Hepatocyte (in vitro differentiated cells): ENCODE data around the gene TGFB3. TPM values are rescaled to one million over a fixed set of nuclear protein-coding genes. Genes with fewer than 3 reads are reported as not detected.

ENCODE experiments used
- DNase-seq: peaks from one replicate; pipeline ENCODE4 v3.0.0-alpha.2; 2016; ENCODE audit warnings: low spot score
- H2AFZ ChIP-seq: fragments of 200-600 bp; sonication (generic); 2 replicates; pipeline ENCODE4 v1.6.0; 2016; ENCODE audit warnings: antibody characterized with exemption, mild to moderate bottlenecking
- H3K27ac ChIP-seq: fragments of 200-600 bp; sonication (generic); 2 replicates; pipeline ENCODE4 v1.5.1; 2016; ENCODE audit warnings: mild to moderate bottlenecking
- H3K27me3 ChIP-seq: fragments of 200-600 bp; sonication (generic); 2 replicates; pipeline ENCODE4 v1.6.1; 2016
- H3K36me3 ChIP-seq: fragments of 200-600 bp; sonication (generic); replicated peaks from 2 replicates; pipeline ENCODE4 v1.5.1; 2016; ENCODE audit warnings: low read depth; ENCODE audit not compliant: insufficient read depth
- H3K4me1 ChIP-seq: fragments of 200-600 bp; sonication (generic); 2 replicates; pipeline ENCODE4 v1.5.1; 2016; ENCODE audit warnings: mild to moderate bottlenecking, moderate library complexity; ENCODE audit not compliant: insufficient read depth
- H3K4me2 ChIP-seq: fragments of 200-600 bp; sonication (generic); 2 replicates; pipeline ENCODE4 v1.6.0; 2016
- H3K4me3 ChIP-seq: fragments of 200-600 bp; sonication (generic); 2 replicates; pipeline ENCODE4 v1.5.1; 2016; ENCODE audit warnings: mild to moderate bottlenecking
- H3K79me2 ChIP-seq: fragments of 200-600 bp; sonication (generic); 2 replicates; pipeline ENCODE4 v1.6.0; 2017; ENCODE audit warnings: mild to moderate bottlenecking
- H3K9me2 ChIP-seq: fragments of 200-600 bp; sonication (generic); replicated peaks from 2 replicates; pipeline ENCODE4 v1.6.0; 2017; ENCODE audit warnings: mild to moderate bottlenecking; ENCODE audit not compliant: insufficient read depth
- H3K9me3 ChIP-seq: fragments of 200-600 bp; sonication (generic); 2 replicates; pipeline ENCODE4 v1.5.1; 2016; ENCODE audit warnings: low read depth, mild to moderate bottlenecking
- H4K20me1 ChIP-seq: fragments of 200-600 bp; sonication (generic); 2 replicates; pipeline ENCODE4 v1.6.0; 2016; ENCODE audit warnings: mild to moderate bottlenecking; ENCODE audit not compliant: insufficient read depth, poor library complexity, severe bottlenecking
- CTCF ChIP-seq: fragments of 200-600 bp; sonication (generic); IDR thresholded peaks from 2 replicates; pipeline ENCODE4 v1.5.1; 2016; ENCODE audit warnings: antibody characterized with exemption, mild to moderate bottlenecking; ENCODE audit not compliant: poor library complexity
- EZH2 ChIP-seq: fragments of 200-600 bp; sonication (generic); IDR thresholded peaks from 2 replicates; pipeline ENCODE4 v1.6.1; 2016; ENCODE audit warnings: antibody characterized with exemption, mild to moderate bottlenecking, borderline replicate concordance
- EZH2phosphoT487 ChIP-seq: fragments of 200-600 bp; sonication (generic); IDR thresholded peaks from one replicate; pipeline ENCODE4 v1.6.1; 2018; ENCODE audit warnings: antibody characterized with exemption, mild to moderate bottlenecking, low read depth, moderate library complexity; ENCODE audit not compliant: unreplicated experiment, severe bottlenecking
- WGBS: methylation state at CpG from one replicate; pipeline ENCODE4 v1.1.6; 2016; ENCODE audit warnings: low lambda C conversion rate; ENCODE audit errors: missing lambda C conversion rate; 5-methylcytosine and 5-hydroxymethylcytosine counted together
- polyA plus RNA-seq: library from polyadenylated mRNA; unstranded; fragments of >200 nt; fragmentation: Nextera tagmentation; extraction: Ambion mirVana; gene quantifications from 2 replicates; pipeline ENCODE4 v1.2.1, GENCODE V29; 2016
- total RNA-seq: library from RNA; depleted of rRNA; stranded (reverse); fragments of >200 nt; gene quantifications from 2 replicates; pipeline ENCODE4 v1.2.3, GENCODE V29; 2014

TGFB3 gene
- total and polyA plus RNA-seq, 2 experiments from 2014 or later, result 23.1 to 26.2 TPM

- WGBS, result 27% methylated on average over 7 of the region's 7 CpGs
- Histone ChIP-seq H3K27ac (no peak overlapping the region), H3K9me3 (no peaks in the 10 kb centered on the region), H3K36me3 (no peaks in the 10 kb centered on the region), H3K27me3 (no peaks in the 10 kb centered on the region), H3K4me3 (no peak overlapping the region), H2AFZ (no peak overlapping the region), H3K79me2 (peaks cover 12% of the 10 kb centered on the region), H3K9me2 (no peaks in the 10 kb centered on the region), H3K4me2 (no peak overlapping the region), H3K4me1 (no peaks in the 10 kb centered on the region), H4K20me1 (no peaks in the 10 kb centered on the region)
- TF ChIP-seq CTCF (no peak), EZH2phosphoT487 (no peak), EZH2 (no peak)
- DNase-seq, result no peak
These were observed 8.9 kb downstream of the TGFB3 start for GRCh38 chr14:75972801-75973421.

GRCh38 chr14:75971509-75971908 is 10.3 kb downstream of the TGFB3 start:
- Histone ChIP-seq H3K79me2 (peaks cover 5% of the 10 kb centered on the region), H3K9me3 (no peaks in the 10 kb centered on the region), H2AFZ (no peak overlapping the region), H3K4me2 (no peak overlapping the region), H4K20me1 (no peaks in the 10 kb centered on the region), H3K9me2 (no peaks in the 10 kb centered on the region), H3K4me3 (no peak overlapping the region), H3K27ac (no peak overlapping the region), H3K4me1 (no peaks in the 10 kb centered on the region), H3K36me3 (no peaks in the 10 kb centered on the region), H3K27me3 (no peaks in the 10 kb centered on the region)
- no peak for DNase-seq
- TF ChIP-seq EZH2, result no peak
- 96% methylated on average over 15 of the region's 15 CpGs for WGBS

GRCh38 chr14:75970989-75971388 is 10.8 kb downstream of the TGFB3 start:
- H3K36me3 ChIP-seq, result no peaks in the 10 kb centered on the region
- no peak for TF ChIP-seq CTCF
- H3K4me3 ChIP-seq, result no peak overlapping the region
- no peaks in the 10 kb centered on the region for H3K27me3 ChIP-seq
- H3K4me1 ChIP-seq, result no peaks in the 10 kb centered on the region
- peaks cover 5% of the 10 kb centered on the region for H3K79me2 ChIP-seq
- H4K20me1 ChIP-seq, result no peaks in the 10 kb centered on the region
- no peak for DNase-seq
- H3K27ac ChIP-seq, result no peak overlapping the region
- no peak overlapping the region for H3K4me2 ChIP-seq
- no peaks in the 10 kb centered on the region for H3K9me2 ChIP-seq
- H3K9me3 ChIP-seq, result no peaks in the 10 kb centered on the region
- WGBS, result 89% methylated on average over 9 of the region's 9 CpGs
- no peak overlapping the region for H2AFZ ChIP-seq

GRCh38 chr14:75969891-75970290 is 11.9 kb downstream of the TGFB3 start:
- WGBS, result 78% methylated on average over 8 of the region's 8 CpGs
- no peaks in the 10 kb centered on the region for H3K79me2 ChIP-seq
- H3K4me3 ChIP-seq, result no peak overlapping the region
- no peaks in the 10 kb centered on the region for H3K27me3 ChIP-seq
- no peaks in the 10 kb centered on the region for H3K36me3 ChIP-seq
- TF ChIP-seq EZH2, result no peak
- TF ChIP-seq EZH2phosphoT487, result no peak
- no peak for TF ChIP-seq CTCF
- H3K9me3 ChIP-seq, result no peaks in the 10 kb centered on the region
- no peaks in the 10 kb centered on the region for H3K9me2 ChIP-seq
- no peaks in the 10 kb centered on the region for H4K20me1 ChIP-seq
- H3K4me2 ChIP-seq, result no peak overlapping the region
- no peak overlapping the region for H3K27ac ChIP-seq
- no peak overlapping the region for H2AFZ ChIP-seq
- H3K4me1 ChIP-seq, result no peaks in the 10 kb centered on the region
- DNase-seq, result no peak
